Measurements from ENCODE around the gene SLC25A25.
"Not testable (repeated sequence)": the region's sequence is repeated elsewhere in the genome, so short reads cannot be mapped to it uniquely, and the experiment has no call there.

The SLC25A25 gene

GRCh38 chr9:128124873-128125579, 57.0 kb downstream of the SLC25A25 start:
- DNase-seq (ENCODE audit: low read depth in 3 of 3) = peak in 1 of 3 experiments; percentile 40

- no peak for DNase-seq (ENCODE audit: low read depth in 3 of 3)
These were observed 57.7 kb downstream of the SLC25A25 start for GRCh38 chr9:128125580-128126354.

GRCh38 chr9:128127568-128127989, 59.5 kb downstream of the SLC25A25 start, which contains the start of gene PTGES2:
TSS of gene PTGES2 (minus strand) at chr9:128127729. CDS start at chr9:128127717, 12 bp downstream.
- DNase-seq (ENCODE audit: low read depth in 3 of 3) = peak; percentile 45 to 78 (median 62)

GRCh38 chr9:128127990-128128835, 60.2 kb downstream of the SLC25A25 start:
- peak; percentile 62 to 79 (median 70) for DNase-seq (ENCODE audit: low read depth in 3 of 3)

- DNase-seq (ENCODE audit: low read depth in 3 of 3) = no peak
These were observed 61.0 kb downstream of the SLC25A25 start for GRCh38 chr9:128128836-128129590.

- DNase-seq (ENCODE audit: low read depth in 3 of 3) = peak in 1 of 3 experiments; percentile 64
These were observed 62.1 kb downstream of the SLC25A25 start for GRCh38 chr9:128129976-128130590.

- not testable (repeated sequence) for DNase-seq (ENCODE audit: low read depth in 3 of 3)
These were observed 62.6 kb downstream of the SLC25A25 start for GRCh38 chr9:128130651-128131050.

- DNase-seq (ENCODE audit: low read depth in 3 of 3) = not testable (repeated sequence)
These were observed 63.3 kb downstream of the SLC25A25 start for GRCh38 chr9:128131346-128131745.

GRCh38 chr9:128132139-128132538, 64.1 kb downstream of the SLC25A25 start:
- DNase-seq (ENCODE audit: low read depth in 3 of 3) = not testable (repeated sequence)

- DNase-seq (ENCODE audit: low read depth in 3 of 3) = not testable (repeated sequence)
These were observed 67.5 kb downstream of the SLC25A25 start for GRCh38 chr9:128135561-128135960.

GRCh38 chr9:128136816-128137793, 69.1 kb downstream of the SLC25A25 start:
- no peak for DNase-seq (ENCODE audit: low read depth in 3 of 3)

- no peak for DNase-seq (ENCODE audit: low read depth in 3 of 3)
These were observed 70.0 kb downstream of the SLC25A25 start for GRCh38 chr9:128138001-128138400.

- no peak for DNase-seq (ENCODE audit: low read depth in 3 of 3)
These were observed 71.6 kb downstream of the SLC25A25 start for GRCh38 chr9:128139621-128140020.

- DNase-seq (ENCODE audit: low read depth in 3 of 3) = no peak
These were observed 73.6 kb downstream of the SLC25A25 start for GRCh38 chr9:128141604-128142003.

GRCh38 chr9:128142061-128142460, 74.0 kb downstream of the SLC25A25 start:
- no peak for DNase-seq (ENCODE audit: low read depth in 3 of 3)

- DNase-seq (ENCODE audit: low read depth in 3 of 3) = no peak
These were observed 74.6 kb downstream of the SLC25A25 start for GRCh38 chr9:128142596-128142995.

GRCh38 chr9:128143525-128144238, 75.7 kb downstream of the SLC25A25 start:
- no peak for DNase-seq (ENCODE audit: low read depth in 3 of 3)

GRCh38 chr9:128144239-128145181, 76.5 kb downstream of the SLC25A25 start:
- no peak for DNase-seq (ENCODE audit: low read depth in 3 of 3)

Measured in stimulated activated CD4-positive, alpha-beta T cell treated with anti-CD3 and anti-CD28 coated beads, TNF-alpha, amount 100 ng/mL, for 24 hours (primary cell).